HepG2 (cell line): Measurements from ENCODE around the gene WWTR1. TPM values are rescaled to one million over a fixed set of nuclear protein-coding genes. Genes with fewer than 3 reads are reported as not detected.
A peak's percentile ranks its signal among the peaks of the same experiment; 100 is the strongest.

Experiments used
- ATAC-seq: fragments of 200-7000 bp; cut with Tn5 transposase; 3 replicates; pipeline ENCODE4 v1.9.1; 2020; ENCODE audit warnings: mild to moderate bottlenecking, moderate library complexity
- BruUV-seq: library from RNA; stranded (reverse); fragments of 400-500 nt; replicated peaks from 2 replicates; lab custom pipeline; 2021; lab: Mats Ljungman, UMichigan
- CTCF ChIA-PET: fragments of 300-600 bp; formaldehyde crosslinking; extraction: SDS; loops from one replicate; lab custom pipeline; 2021; ENCODE audit warnings: low total read pairs, inconsistent platforms, low intra/inter-chr PET ratio; lab: Yijun Ruan, JAX
- POLR2A ChIA-PET: fragments of 350-600 bp; sonication (Branson Sonifier 250); formaldehyde crosslinking; loops from one replicate; lab custom pipeline; 2020; ENCODE audit warnings: antibody characterized with exemption, inconsistent platforms; lab: Yijun Ruan, JAX
- DNase-seq: peaks from one replicate; pipeline ENCODE4 v3.0.0-alpha.2; 2015; ENCODE audit warnings: low spot score
- FAIRE-seq: peaks from 3 replicates; lab custom pipeline; 2011; peaks lifted over from hg19 to GRCh38; lab: Jason Lieb, UNC
- H2AFZ ChIP-seq: one replicate; pipeline ENCODE4 v1.6.1; 2011; ENCODE audit warnings: low read length, inconsistent platforms
- H3K27ac ChIP-seq: fragments of 300-600 bp; 3 replicates; pipeline ENCODE4 v1.8.0; 2011; ENCODE audit warnings: mixed run types, mild to moderate bottlenecking, mixed read lengths, low read length, inconsistent platforms; ENCODE audit not compliant: insufficient read depth; ENCODE audit errors: extremely low read length
- H3K27me3 ChIP-seq, 2 experiments: fragments of 200-600 bp in 1 of 2; 2 replicates in 1 of 2; 3 replicates in 1 of 2; pipeline versions ENCODE4 v1.6.0 to v1.8.0; 2011; ENCODE audit warnings: low read length in 2 of 2, mild to moderate bottlenecking in 2 of 2, moderate library complexity in 2 of 2, inconsistent platforms in 1 of 2; ENCODE audit not compliant: insufficient read depth in 2 of 2, control insufficient read depth in 1 of 2
- H3K36me3 ChIP-seq, 2 experiments: fragments of 200-600 bp in 1 of 2; replicated peaks in 1 of 2; 2 replicates in 1 of 2; 3 replicates in 1 of 2; pipeline versions ENCODE4 v1.5.1 to v1.8.0; 2011; ENCODE audit warnings: low read length in 2 of 2, inconsistent platforms in 1 of 2; ENCODE audit not compliant: insufficient read depth in 2 of 2, control insufficient read depth in 1 of 2
- H3K4me1 ChIP-seq: 2 replicates; pipeline ENCODE4 v1.5.1; 2012; ENCODE audit warnings: low read length, inconsistent platforms; ENCODE audit not compliant: insufficient read depth
- H3K4me2 ChIP-seq: 2 replicates; pipeline ENCODE4 v1.6.0; 2011; ENCODE audit warnings: low read depth, low read length, inconsistent platforms
- H3K4me3 ChIP-seq, 3 experiments: fragments of 200-600 bp in 1 of 3; sonication (generic), shearing (Covaris generic) in 1 of 3; replicated peaks in 1 of 3; 2 replicates each; pipeline ENCODE4 v1.5.1; 2011 to 2016; ENCODE audit warnings: low read length in 3 of 3, inconsistent platforms in 2 of 3, low read depth in 2 of 3, mild to moderate bottlenecking in 2 of 3, control low read depth in 1 of 3, mixed read lengths in 1 of 3; ENCODE audit not compliant: insufficient read depth in 1 of 3
- H3K79me2 ChIP-seq: one replicate; pipeline ENCODE4 v1.6.1; 2011; ENCODE audit warnings: low read length, inconsistent platforms; ENCODE audit not compliant: insufficient read depth
- H3K9ac ChIP-seq: 2 replicates; pipeline ENCODE4 v1.6.0; 2011; ENCODE audit warnings: mild to moderate bottlenecking, low read depth, low read length, inconsistent platforms; ENCODE audit not compliant: insufficient read depth
- H3K9me3 ChIP-seq: 2 replicates; pipeline ENCODE4 v1.5.1; 2012; ENCODE audit warnings: mild to moderate bottlenecking, low read length
- H4K20me1 ChIP-seq: 2 replicates; pipeline ENCODE4 v1.6.0; 2011; ENCODE audit warnings: inconsistent platforms, mild to moderate bottlenecking, low read length, moderate library complexity; ENCODE audit not compliant: insufficient read depth
- ARID4A ChIP-seq: sonication (generic); formaldehyde crosslinking; IDR thresholded peaks from 2 replicates; pipeline ENCODE4 v1.5.0; 2020; ENCODE audit warnings: mild to moderate bottlenecking, missing genetic modification reagents, borderline replicate concordance
- ATF4 ChIP-seq, 2 experiments: fragments of 450-650 bp in 1 of 2; sonication (generic) in 1 of 2; formaldehyde crosslinking; IDR thresholded peaks; 2 replicates each; pipeline versions ENCODE4 v1.5.0 to v1.8.0; 2020 to 2022; ENCODE audit warnings: mild to moderate bottlenecking in 1 of 2, missing genetic modification reagents in 1 of 2
- FOXM1 ChIP-seq: sonication (generic); formaldehyde crosslinking; IDR thresholded peaks from 2 replicates; pipeline ENCODE4 v1.5.0; 2020; ENCODE audit warnings: missing genetic modification reagents
- FOXO1 ChIP-seq: sonication (generic); formaldehyde crosslinking; IDR thresholded peaks from 2 replicates; pipeline ENCODE4 v1.4.0; 2020; ENCODE audit warnings: missing genetic modification reagents
- GLMP ChIP-seq: sonication (generic); formaldehyde crosslinking; IDR thresholded peaks from 2 replicates; pipeline ENCODE4 v1.9.0; 2021; ENCODE audit warnings: missing genetic modification reagents, mild to moderate bottlenecking, borderline replicate concordance
- HINFP ChIP-seq: sonication (generic); formaldehyde crosslinking; IDR thresholded peaks from 2 replicates; pipeline ENCODE4 v1.4.0; 2020; ENCODE audit warnings: low read depth, mild to moderate bottlenecking, missing genetic modification reagents
- HNRNPK ChIP-seq: fragments of 200-400 bp; formaldehyde crosslinking; IDR thresholded peaks from 2 replicates; pipeline ENCODE4 v1.6.1; 2018; ENCODE audit warnings: low read length, low read depth, moderate library complexity, mild to moderate bottlenecking; ENCODE audit not compliant: poor library complexity, severe bottlenecking
- ZNF883 ChIP-seq: sonication (generic); formaldehyde crosslinking; IDR thresholded peaks from 2 replicates; pipeline ENCODE4 v1.5.1; 2020; ENCODE audit warnings: mild to moderate bottlenecking, missing genetic modification reagents; ENCODE audit errors: not compliant biosample characterization
- ZSCAN31 ChIP-seq: sonication (generic); formaldehyde crosslinking; IDR thresholded peaks from 2 replicates; pipeline ENCODE4 v1.5.0; 2020; ENCODE audit warnings: low read depth, mild to moderate bottlenecking, missing genetic modification reagents
- WGBS: methylation state at CpG from one replicate; pipeline ENCODE4 v1.1.6; 2017; ENCODE audit warnings: low lambda C conversion rate; 5-methylcytosine and 5-hydroxymethylcytosine counted together
- in situ Hi-C: cut with HindIII; loops from 2 replicates; pipeline ENCODE4 v1.10.0; 2017; ENCODE audit warnings: low pct_unique_long_range_greater_than_20kb; ENCODE audit not compliant: extremely low pct_ligation_motif_present
- intact Hi-C: fragments of 100-400 bp; cut with micrococcal nuclease; formaldehyde crosslinking; loops from one replicate; pipeline ENCODE4 v1.10.0; 2022; ENCODE audit not compliant: unreplicated experiment
- polyA plus RNA-seq, 8 experiments: library from polyadenylated mRNA; depleted of rRNA in 3 of 8; stranded (reverse) in 7 of 8; unstranded in 1 of 8; fragments of >200 nt; fragmentation: Illumina TruSeq in 4 of 8; extraction: Trizol in 4 of 8; gene quantifications; 2 replicates each; pipeline versions ENCODE4 v1.2.1 to v1.2.3, GENCODE V29; 2011 to 2016; ENCODE audit warnings: low read depth in 4 of 8, missing spikeins in 1 of 8, mixed read lengths in 1 of 8; ENCODE audit not compliant: insufficient read depth in 1 of 8
- total RNA-seq, 5 experiments: library from RNA; depleted of rRNA; stranded (reverse); fragments of >200 nt; fragmentation: Illumina TruSeq; extraction: Trizol; gene quantifications; 2 replicates each; pipeline ENCODE4 v1.2.3, GENCODE V29; 2016; ENCODE audit warnings: low read depth in 1 of 5

Gene WWTR1
- total and polyA plus RNA-seq, 2 of the 13 experiments (the other 11 are each of a cell fraction or from before 2014, with no cell fraction given) = 19.7 to 139 TPM

GRCh38 chr3:149600634-149601033 is 57.2 kb downstream of the WWTR1 start:
- Histone ChIP-seq H3K27ac (peak overlapping the region; percentile 20), H3K4me3 (no peak overlapping the region), H2AFZ (no peak overlapping the region), H3K36me3 (peaks cover 10 to 29% of the 10 kb centered on the region in 2 experiments; a peak in 4 of 5 replicates), H3K9ac (no peak overlapping the region), H3K9me3 (no peaks in the 10 kb centered on the region), H3K27me3 (no peaks in the 10 kb centered on the region), H3K4me2 (no peak overlapping the region), H4K20me1 (peaks cover 9% of the 10 kb centered on the region), H3K79me2 (peaks cover 97% of the 10 kb centered on the region), H3K4me1 (peaks cover 90% of the 10 kb centered on the region)
- FAIRE-seq (no peak), DNase-seq (no peak), ATAC-seq (no peak)
- ChIA-PET CTCF (no interaction called here), POLR2A (interaction anchor here (3.0 kb wide), 1 partner anchor 9 kb away, joined by 19 read pairs; no protein-coding TSS in a partner anchor)
- intact Hi-C loops = no loop called here
- 97% methylated on average over 1 of the region's 1 CpG for WGBS
- in situ Hi-C loops = no loop called here
- TF ChIP-seq HINFP (no peak), HNRNPK (no peak), ARID4A (CRISPR knock-in tag) (no peak), FOXM1 (CRISPR knock-in tag) (no peak), ZNF883 (CRISPR knock-in tag) (no peak), ATF4 (CRISPR knock-in tag; IDR thresholded peaks at IDR 0.05) (no peak), ZSCAN31 (no peak), FOXO1 (CRISPR knock-in tag) (no peak), GLMP (CRISPR knock-in tag) (no peak)
- no TSS peak for BruUV-seq
